Measurements from ENCODE around the gene PFDN6.
A peak's percentile ranks its signal among the peaks of the same experiment; 100 is the strongest.

PFDN6 gene

DNA sequence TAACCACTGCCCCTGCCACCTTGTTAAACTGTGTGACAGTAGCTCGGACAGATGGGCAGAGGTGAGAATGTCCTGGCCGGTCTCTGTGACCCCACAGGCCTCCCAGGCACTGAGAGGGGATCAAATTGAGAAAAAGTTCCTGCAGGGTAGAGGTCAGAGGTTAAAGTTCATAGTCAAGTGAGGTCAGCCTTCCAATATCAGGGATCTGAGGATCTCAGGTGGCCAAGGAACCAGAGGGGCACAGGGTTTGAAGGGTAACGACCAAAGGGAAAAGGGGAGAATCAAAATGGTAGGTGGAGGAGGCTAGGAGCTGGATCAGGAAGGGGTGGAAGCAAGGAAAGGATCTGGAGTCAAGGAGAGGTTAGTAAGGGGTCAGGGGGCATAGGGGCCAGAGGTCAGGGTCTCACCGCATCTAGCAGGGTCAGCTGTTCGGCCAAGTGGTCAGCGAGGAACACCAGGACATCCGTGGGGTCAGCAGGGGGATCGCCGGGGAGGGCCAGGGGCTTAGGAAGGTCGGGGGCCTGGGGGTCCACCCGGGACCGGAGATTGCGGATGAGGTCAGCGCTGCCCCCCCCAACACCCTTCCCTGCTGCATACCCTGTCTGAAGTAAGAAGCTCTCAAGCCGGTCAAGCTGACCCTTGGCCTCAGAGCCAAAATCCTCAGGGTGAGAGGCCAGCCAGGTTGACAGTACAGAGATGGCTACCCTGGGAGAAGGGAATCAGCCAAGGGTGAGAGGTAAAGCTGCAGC, 6.4 kb downstream of the PFDN6 start:
- peak overlapping the region in 3 of 10 experiments; percentile 76 to 83 (median 79); a peak in 3 of 20 replicates for H3K4me3 ChIP-seq
- TF ChIP-seq Cebpa-rat (IDR thresholded peaks at IDR 0.05), result no peak
- peaks cover 57 to 64% (median 61%) of the 10 kb centered on the region in 11 experiments for H3K36me3 ChIP-seq
- H3K4me2 ChIP-seq, result peak overlapping the region in 6 of 11 experiments; percentile 84 to 99 (median 98); a peak in 11 of 22 replicates
- peaks cover 27 to 71% (median 39%) of the 10 kb centered on the region in 10 experiments for H3K4me1 ChIP-seq
- H3K27ac ChIP-seq, result peak overlapping the region in 6 of 11 experiments; percentile 22 to 99 (median 98); a peak in 7 of 22 replicates
- peaks cover 0 to 53% (median 11%) of the 10 kb centered on the region in 11 experiments; a peak in 14 of 22 replicates for H4K20me1 ChIP-seq
- H3K9me3 ChIP-seq (replicated peaks in 1 of 11), result no peaks in the 10 kb centered on the region
- peak overlapping the region in 10 of 11 experiments; percentile 88 to 99 (median 94); a peak in 18 of 22 replicates for H3K9ac ChIP-seq
- H3K27me3 ChIP-seq, result no peaks in the 10 kb centered on the region

DNA sequence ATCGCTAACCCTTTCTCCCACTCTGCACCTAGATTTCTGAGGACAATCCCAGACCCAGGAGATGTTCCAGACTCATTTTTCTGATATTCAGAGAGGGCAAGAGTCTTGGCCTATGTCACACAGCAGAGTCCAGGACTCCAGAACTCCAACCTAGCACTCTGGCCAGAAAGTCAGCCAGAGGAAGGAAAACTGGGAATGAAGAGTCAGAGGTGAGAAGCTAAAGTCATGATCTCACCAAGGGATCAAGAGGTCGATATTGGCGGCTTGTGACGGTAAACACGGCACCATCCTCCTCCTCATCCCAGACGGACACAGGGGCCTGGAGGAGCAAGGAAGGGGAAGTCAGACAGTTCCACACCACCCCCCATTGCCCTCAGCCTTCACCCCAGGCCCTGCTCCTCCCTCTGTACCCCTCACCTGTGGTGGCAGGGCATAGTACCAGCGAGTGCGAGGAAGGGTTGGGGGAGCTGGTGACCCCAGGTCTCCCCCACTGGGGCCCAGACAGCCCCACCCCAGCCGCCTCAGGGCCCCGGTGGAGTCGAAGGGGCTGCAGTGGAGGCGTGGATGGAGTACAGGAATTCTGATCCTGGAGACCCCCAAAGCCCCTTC, 7.5 kb downstream of the PFDN6 start:
- peaks cover 33 to 71% (median 41%) of the 10 kb centered on the region in 10 experiments for H3K4me1 ChIP-seq
- peak overlapping the region; percentile 84 to 99 (median 96) for H3K4me2 ChIP-seq
- no peak for TF ChIP-seq Cebpa-rat (IDR thresholded peaks at IDR 0.05)
- H3K4me3 ChIP-seq, result peak overlapping the region; percentile 66 to 83 (median 76)
- peaks cover 52 to 64% (median 58%) of the 10 kb centered on the region in 11 experiments for H3K36me3 ChIP-seq
- H3K9me3 ChIP-seq (replicated peaks in 1 of 11), result no peaks in the 10 kb centered on the region
- peak overlapping the region; percentile 88 to 99 (median 94) for H3K9ac ChIP-seq
- peak overlapping the region; percentile 72 to 99 (median 98); a peak in 21 of 22 replicates for H3K27ac ChIP-seq
- peaks cover 0 to 58% (median 17%) of the 10 kb centered on the region in 11 experiments; a peak in 16 of 22 replicates for H4K20me1 ChIP-seq
- H3K27me3 ChIP-seq, result no peaks in the 10 kb centered on the region

DNA sequence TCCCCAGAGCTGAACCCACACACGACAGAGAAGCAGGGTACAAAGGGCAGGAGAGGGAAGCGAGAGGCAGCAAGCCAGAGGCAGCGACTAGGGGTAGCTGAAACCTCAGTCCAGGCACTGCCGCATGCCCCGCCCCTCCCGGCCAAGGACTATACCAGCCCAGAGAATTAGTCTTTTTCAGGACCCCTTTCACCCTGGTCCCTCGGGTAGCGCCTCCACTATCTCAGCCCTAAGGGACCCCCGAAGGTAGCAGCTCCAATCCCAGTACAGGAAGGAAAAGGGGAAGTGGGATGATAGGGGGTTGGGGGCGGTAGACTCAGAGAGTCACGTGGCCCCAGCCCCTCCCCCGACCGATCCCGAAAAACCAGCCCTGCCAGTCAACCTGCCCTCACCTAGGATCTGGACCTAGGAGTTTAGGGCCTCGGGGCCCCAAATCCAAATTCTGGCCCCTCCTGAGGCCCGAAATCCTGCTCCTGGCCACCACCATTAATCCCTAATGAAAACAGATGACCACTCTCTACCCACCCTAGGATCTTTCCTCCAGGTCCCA, 8.1 kb downstream of the PFDN6 start:
- Histone ChIP-seq H4K20me1 (peaks cover 0 to 58% (median 12%) of the 10 kb centered on the region in 11 experiments; a peak in 13 of 22 replicates), H3K36me3 (peaks cover 51 to 64% (median 58%) of the 10 kb centered on the region in 11 experiments), H3K4me3 (peak overlapping the region; percentile 66 to 83 (median 76)), H3K27me3 (no peaks in the 10 kb centered on the region), H3K4me1 (peaks cover 33 to 68% (median 40%) of the 10 kb centered on the region in 10 experiments), H3K4me2 (peak overlapping the region; percentile 84 to 99 (median 96)), H3K9ac (peak overlapping the region; percentile 88 to 99 (median 94)), H3K9me3 (replicated peaks in 1 of 11) (no peaks in the 10 kb centered on the region), H3K27ac (peak overlapping the region; percentile 72 to 99 (median 98); a peak in 21 of 22 replicates)
- TF ChIP-seq Cebpa-rat (IDR thresholded peaks at IDR 0.05), result no peak

DNA sequence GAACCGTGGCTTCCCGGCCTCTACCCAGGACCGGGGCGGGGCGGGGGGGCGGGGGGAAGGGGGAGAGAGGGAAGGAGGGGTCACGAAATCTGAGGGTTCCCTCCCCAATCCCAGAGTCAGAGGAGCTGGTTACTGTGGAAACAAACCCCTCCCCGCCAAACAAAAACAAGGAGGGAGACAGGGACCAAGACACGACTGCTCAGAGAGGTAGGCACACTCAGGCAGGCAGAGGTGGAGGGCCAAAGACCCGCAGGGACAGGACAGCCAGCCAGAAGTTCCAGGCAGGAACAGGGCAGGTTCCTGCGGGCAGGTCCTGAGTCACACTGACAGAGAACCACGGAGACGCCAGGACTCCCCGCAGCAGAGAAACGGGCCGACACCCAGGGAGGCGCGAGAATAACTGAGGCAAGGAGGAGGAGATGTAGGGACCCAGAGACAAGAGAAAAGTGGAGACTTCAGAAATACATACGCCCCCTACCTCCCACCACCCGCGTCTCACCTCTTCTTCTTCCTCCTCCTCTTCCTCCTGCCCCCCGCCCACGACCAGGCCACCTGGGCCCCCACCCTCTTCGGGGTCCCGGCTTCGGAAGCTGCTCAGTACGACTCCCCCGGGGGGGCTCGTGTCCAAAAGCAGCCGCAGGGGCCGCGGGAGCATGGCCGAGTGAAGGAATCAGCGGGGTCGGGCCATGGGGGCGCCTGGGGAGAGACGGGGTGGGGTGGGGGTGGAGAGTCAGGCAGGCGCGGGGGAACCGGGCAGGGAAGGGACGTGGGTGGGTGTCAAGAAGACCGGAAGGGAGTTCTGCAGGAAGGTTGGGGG, 8.8 kb downstream of the PFDN6 start:
- Histone ChIP-seq H3K36me3 (peaks cover 51 to 64% (median 58%) of the 10 kb centered on the region in 11 experiments), H3K27me3 (no peaks in the 10 kb centered on the region), H3K4me3 (peak overlapping the region; percentile 66 to 83 (median 76)), H3K4me1 (peaks cover 33 to 72% (median 40%) of the 10 kb centered on the region in 10 experiments), H4K20me1 (peaks cover 0 to 58% (median 12%) of the 10 kb centered on the region in 11 experiments; a peak in 13 of 22 replicates), H3K4me2 (peak overlapping the region; percentile 84 to 99 (median 96)), H3K9me3 (replicated peaks in 1 of 11) (no peaks in the 10 kb centered on the region), H3K9ac (peak overlapping the region; percentile 88 to 99 (median 94)), H3K27ac (peak overlapping the region; percentile 86 to 99 (median 98))
- no peak for TF ChIP-seq Cebpa-rat (IDR thresholded peaks at IDR 0.05)

DNA sequence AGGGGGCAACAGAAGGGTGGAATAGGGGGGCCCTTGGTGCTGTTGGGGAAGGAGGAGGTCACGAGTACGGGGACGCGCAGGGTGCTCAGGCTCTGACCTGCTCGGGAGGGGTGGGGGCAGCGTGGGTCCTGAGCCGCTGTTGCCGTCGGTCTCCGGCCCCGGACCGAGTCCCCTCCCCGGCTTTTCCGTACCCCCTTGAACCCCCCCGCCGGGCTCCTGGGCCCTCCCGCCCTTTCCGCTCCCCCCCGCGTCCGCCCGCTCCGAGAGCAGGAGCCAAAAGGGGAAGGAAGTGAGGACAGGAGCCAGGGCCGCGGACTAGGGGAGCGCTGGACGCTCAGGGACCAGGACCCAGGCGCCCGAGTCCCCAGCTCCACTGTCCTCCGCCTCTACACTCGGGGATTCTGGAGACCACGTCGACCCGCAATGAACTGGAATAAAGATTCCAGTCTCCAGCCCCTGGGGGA, 9.4 kb downstream of the PFDN6 start, which contains the start of gene RGL2:
RGL2 (minus strand) TSS at position 170 of the 464 bp plus-strand sequence. CDS start 332 bp downstream, outside the sequence.
- H3K27ac ChIP-seq, result peak within 1 kb of the TSS; percentile 86 to 99 (median 98)
- H3K4me3 ChIP-seq, result peak within 1 kb of the TSS; percentile 66 to 83 (median 76)
- H3K36me3 ChIP-seq, result peaks cover 51 to 64% (median 58%) of the 10 kb centered on the region in 11 experiments
- peaks cover 33 to 72% (median 40%) of the 10 kb centered on the region in 10 experiments for H3K4me1 ChIP-seq
- H3K27me3 ChIP-seq, result no peaks in the 10 kb centered on the region
- H3K4me2 ChIP-seq, result peak within 1 kb of the TSS; percentile 84 to 99 (median 96)
- TF ChIP-seq Cebpa-rat (IDR thresholded peaks at IDR 0.05), result no peak
- no peaks in the 10 kb centered on the region for H3K9me3 ChIP-seq (replicated peaks in 1 of 11)
- H4K20me1 ChIP-seq, result peaks cover 0 to 58% (median 8%) of the 10 kb centered on the region in 11 experiments; a peak in 19 of 22 replicates
- H3K9ac ChIP-seq, result peak within 1 kb of the TSS; percentile 88 to 99 (median 94)

DNA sequence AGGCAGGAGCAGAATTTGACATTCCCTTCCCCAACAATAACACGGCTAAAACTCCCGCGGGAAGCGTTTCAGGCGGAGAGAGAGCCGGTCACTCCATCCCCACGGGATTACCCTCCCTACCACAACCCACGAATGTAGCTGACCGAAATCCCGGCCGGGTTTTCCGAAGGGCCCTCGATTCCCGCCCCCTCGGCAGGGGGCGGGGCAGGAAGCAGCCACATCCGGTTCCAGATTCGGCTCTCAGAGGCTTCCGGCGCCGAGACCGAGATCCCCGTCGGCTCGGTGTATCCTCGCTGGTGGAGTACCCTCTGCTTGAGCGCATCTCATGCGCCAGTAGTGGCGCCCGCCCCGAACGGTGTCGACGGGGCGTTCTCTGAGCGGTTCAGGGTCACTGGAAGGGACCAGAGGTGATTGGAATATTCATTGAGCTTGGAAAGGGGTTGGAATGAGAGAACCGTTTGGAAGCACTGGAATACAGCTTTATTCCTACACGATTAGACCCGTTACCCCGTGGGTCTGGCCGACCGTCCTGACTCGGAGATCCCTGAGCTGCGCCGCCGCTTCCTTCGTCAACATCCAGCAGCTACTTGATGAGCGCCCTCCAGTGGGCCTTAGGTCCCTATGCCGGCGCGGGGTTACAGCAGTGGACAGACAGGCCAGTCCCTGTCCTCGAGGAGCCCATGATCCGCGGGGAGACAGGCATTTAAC, 10.0 kb downstream of the PFDN6 start:
- no peak for TF ChIP-seq Cebpa-rat (IDR thresholded peaks at IDR 0.05)
- Histone ChIP-seq H3K36me3 (peaks cover 51 to 64% (median 59%) of the 10 kb centered on the region in 11 experiments), H3K4me1 (peaks cover 33 to 72% (median 40%) of the 10 kb centered on the region in 10 experiments)

DNA sequence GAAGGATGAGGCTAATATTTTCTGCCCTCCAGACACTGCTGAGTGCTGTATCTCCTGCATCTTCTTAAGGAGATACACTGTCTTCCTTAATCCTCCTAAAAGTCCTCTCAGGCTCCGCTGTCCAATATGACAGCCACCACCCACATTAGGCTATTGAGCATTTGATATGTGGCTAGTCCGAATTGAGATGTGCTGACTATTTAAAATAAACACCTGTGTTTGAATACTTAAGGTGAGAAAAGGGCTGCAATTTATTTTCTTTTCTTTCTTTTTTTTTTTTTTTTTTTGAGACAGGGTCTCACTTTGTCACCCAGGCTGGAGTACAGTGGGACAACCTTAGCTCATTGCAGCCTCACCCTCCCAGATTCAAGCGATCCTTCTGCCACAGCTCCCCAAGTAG, 12.5 kb downstream of the PFDN6 start:
- H3K4me3 ChIP-seq, result peak overlapping the region in 1 of 10 experiments; percentile 76; a peak in 1 of 20 replicates
- H3K4me1 ChIP-seq, result peaks cover 34 to 68% (median 44%) of the 10 kb centered on the region in 10 experiments
- peaks cover 13 to 71% (median 37%) of the 10 kb centered on the region in 11 experiments; a peak in 21 of 22 replicates for H4K20me1 ChIP-seq
- H3K27ac ChIP-seq, result no peak overlapping the region
- no peak for TF ChIP-seq Cebpa-rat (IDR thresholded peaks at IDR 0.05)
- no peaks in the 10 kb centered on the region for H3K27me3 ChIP-seq
- peak overlapping the region in 10 of 11 experiments; percentile 84 to 99 (median 96); a peak in 13 of 22 replicates for H3K4me2 ChIP-seq
- H3K36me3 ChIP-seq, result peaks cover 49 to 64% (median 60%) of the 10 kb centered on the region in 11 experiments
- no peaks in the 10 kb centered on the region for H3K9me3 ChIP-seq (replicated peaks in 1 of 11)
- H3K9ac ChIP-seq, result peak overlapping the region in 5 of 11 experiments; percentile 35 to 99 (median 88); a peak in 4 of 22 replicates

More for the DNA sequence above, 10.0 kb downstream of the PFDN6 start:
- peak overlapping the region; percentile 88 to 99 (median 94) for H3K9ac ChIP-seq
- H3K27ac ChIP-seq, result peak overlapping the region; percentile 86 to 99 (median 98)
- peak overlapping the region; percentile 84 to 99 (median 95) for H3K4me2 ChIP-seq
- peaks cover 0 to 58% (median 13%) of the 10 kb centered on the region in 11 experiments; a peak in 19 of 22 replicates for H4K20me1 ChIP-seq
- no peaks in the 10 kb centered on the region for H3K9me3 ChIP-seq (replicated peaks in 1 of 11)
- no peaks in the 10 kb centered on the region for H3K27me3 ChIP-seq
- peak overlapping the region; percentile 66 to 83 (median 76) for H3K4me3 ChIP-seq

All from BLaER1 treated with 17β-estradiol and CSF1 and Interleukin-3, amounts not matched to agents 10 nM and 100 nM (cell line).